Ishikawa (cell line): Measurements from ENCODE around the gene ZNF408.

Source experiments
- CEBPB ChIP-seq: IDR thresholded peaks from 2 replicates; pipeline ENCODE4 v1.6.1; 2012
- NFIC ChIP-seq: IDR thresholded peaks from 2 replicates; pipeline ENCODE4 v1.6.1; 2012
- TAF1 ChIP-seq: IDR thresholded peaks from 2 replicates; pipeline ENCODE4 v1.6.1; 2012; ENCODE audit warnings: low read depth, mild to moderate bottlenecking

DNA sequence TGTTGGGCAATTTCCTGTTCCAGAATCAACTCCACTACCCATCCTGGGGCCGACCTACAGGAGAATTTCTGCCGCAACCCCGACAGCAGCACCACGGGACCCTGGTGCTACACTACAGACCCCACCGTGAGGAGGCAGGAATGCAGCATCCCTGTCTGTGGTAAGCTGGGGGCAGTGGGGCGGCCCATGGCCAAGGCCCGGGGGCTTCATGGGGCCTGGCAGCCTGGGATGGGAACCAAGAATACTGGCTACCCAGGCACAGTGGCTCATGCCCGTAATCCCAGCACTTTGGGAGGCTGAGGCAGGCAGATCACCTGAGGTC is 22.5 kb downstream of the ZNF408 start:
- no peak for TF ChIP-seq CEBPB
- TF ChIP-seq TAF1 = no peak
- no peak for TF ChIP-seq NFIC
